ENCODE measurements around the gene ELMO3. TPM values are rescaled to one million over a fixed set of nuclear protein-coding genes. Genes with fewer than 3 reads are reported as not detected.

Gene ELMO3
- total RNA-seq, 4 donors from 2014 or later, result 30.1 to 35.9 (median 32.9) TPM

GRCh38 chr16:67238806-67239470 is 40.0 kb downstream of the ELMO3 start:
- H3K9me3 ChIP-seq, result no peaks in the 10 kb centered on the region
- peaks cover 15 to 58% (median 28%) of the 10 kb centered on the region in 3 donors for H3K36me3 ChIP-seq
- intact Hi-C loops (cut with DNase I), result no loop called here
- TF ChIP-seq, protein P1, sequence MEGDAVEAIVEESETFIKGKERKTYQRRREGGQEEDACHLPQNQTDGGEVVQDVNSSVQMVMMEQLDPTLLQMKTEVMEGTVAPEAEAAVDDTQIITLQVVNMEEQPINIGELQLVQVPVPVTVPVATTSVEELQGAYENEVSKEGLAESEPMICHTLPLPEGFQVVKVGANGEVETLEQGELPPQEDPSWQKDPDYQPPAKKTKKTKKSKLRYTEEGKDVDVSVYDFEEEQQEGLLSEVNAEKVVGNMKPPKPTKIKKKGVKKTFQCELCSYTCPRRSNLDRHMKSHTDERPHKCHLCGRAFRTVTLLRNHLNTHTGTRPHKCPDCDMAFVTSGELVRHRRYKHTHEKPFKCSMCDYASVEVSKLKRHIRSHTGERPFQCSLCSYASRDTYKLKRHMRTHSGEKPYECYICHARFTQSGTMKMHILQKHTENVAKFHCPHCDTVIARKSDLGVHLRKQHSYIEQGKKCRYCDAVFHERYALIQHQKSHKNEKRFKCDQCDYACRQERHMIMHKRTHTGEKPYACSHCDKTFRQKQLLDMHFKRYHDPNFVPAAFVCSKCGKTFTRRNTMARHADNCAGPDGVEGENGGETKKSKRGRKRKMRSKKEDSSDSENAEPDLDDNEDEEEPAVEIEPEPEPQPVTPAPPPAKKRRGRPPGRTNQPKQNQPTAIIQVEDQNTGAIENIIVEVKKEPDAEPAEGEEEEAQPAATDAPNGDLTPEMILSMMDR (IDR thresholded peaks at IDR 0.05), result no peak
- DNase-seq, result no peak
- peaks cover 0 to 38% (median 22%) of the 10 kb centered on the region in 3 donors for H3K4me1 ChIP-seq
- WGBS, 2 donors, result 96 to 97% methylated on average over 5 to 6 of the region's 9 CpGs
- H3K27ac ChIP-seq, result no peak overlapping the region
- no peak overlapping the region for H3K4me3 ChIP-seq
- H3K27me3 ChIP-seq, result no peaks in the 10 kb centered on the region

- H3K9me3 ChIP-seq, result no peaks in the 10 kb centered on the region
- peaks cover 15 to 53% (median 38%) of the 10 kb centered on the region in 3 donors for H3K4me1 ChIP-seq
- no peak for DNase-seq
- no peaks in the 10 kb centered on the region for H3K27me3 ChIP-seq
- TF ChIP-seq, protein P1 (IDR thresholded peaks at IDR 0.05), result no peak
- no peak for TF ChIP-seq POLR2A (IDR thresholded peaks at IDR 0.05)
- WGBS, 2 donors, result 34 to 81% methylated on average over 3 to 4 of the region's 4 CpGs
- peak overlapping the region; percentile 28 to 80 (median 51) for H3K27ac ChIP-seq
- H3K36me3 ChIP-seq, result peaks cover 15 to 42% (median 25%) of the 10 kb centered on the region in 3 donors
- no peak overlapping the region for H3K4me3 ChIP-seq
- intact Hi-C loops (cut with DNase I), result no loop called here
Measured at GRCh38 chr16:67240506-67240905, 41.6 kb downstream of the ELMO3 start.

- Histone ChIP-seq H3K4me1 (peaks cover 20 to 61% (median 45%) of the 10 kb centered on the region in 3 donors), H3K27ac (peak overlapping the region; percentile 28 to 80 (median 51)), H3K27me3 (no peaks in the 10 kb centered on the region), H3K4me3 (no peak overlapping the region), H3K9me3 (no peaks in the 10 kb centered on the region), H3K36me3 (peaks cover 15 to 35% (median 18%) of the 10 kb centered on the region in 3 donors)
- no peak for DNase-seq
- TF ChIP-seq, protein P1 (IDR thresholded peaks at IDR 0.05), result no peak
- 43 to 48% methylated on average over 7 to 8 of the region's 10 CpGs for WGBS, 2 donors
- intact Hi-C loops (cut with DNase I), result no loop called here
Measured at GRCh38 chr16:67241008-67241900, 42.3 kb downstream of the ELMO3 start.

GRCh38 chr16:67242138-67242730 is 43.3 kb downstream of the ELMO3 start:
- Histone ChIP-seq H3K9me3 (no peaks in the 10 kb centered on the region), H3K4me1 (peaks cover 21 to 70% (median 45%) of the 10 kb centered on the region in 3 donors), H3K27ac (peak overlapping the region in 3 of 4 donors; percentile 32 to 70 (median 45)), H3K4me3 (no peak overlapping the region), H3K36me3 (peaks cover 9 to 25% (median 12%) of the 10 kb centered on the region in 3 donors), H3K27me3 (no peaks in the 10 kb centered on the region)
- TF ChIP-seq, protein P1 (IDR thresholded peaks at IDR 0.05), result no peak
- no peak for TF ChIP-seq POLR2A (IDR thresholded peaks at IDR 0.05)
- WGBS, 2 donors, result 76 to 83% methylated on average over 3 to 4 of the region's 4 CpGs
- no peak for DNase-seq
- intact Hi-C loops (cut with DNase I), result no loop called here

Data from esophagus squamous epithelium (tissue), 5 donors.